Activated T-helper 1 cell treated with anti-CD3 and anti-CD28 coated beads, Interleukin-12 subunit alpha, Interleukin-12 subunit beta, Interleukin-2, Interleukin-4 antibody, amounts not matched to agents 30 ng/mL and 10 ng/mL and 1 ng/mL, durations not matched to agents 14 hours and 24 hours and 36 hours (primary cell): ENCODE results near the gene SERPINB12. TPM values are rescaled to one million over a fixed set of nuclear protein-coding genes. Genes with fewer than 3 reads are reported as not detected.

ENCODE experiments used
- DNase-seq: peaks from one replicate; pipeline ENCODE4 v3.0.0; 2021; ENCODE audit warnings: low spot score
- H3K27ac Mint-ChIP-seq: one replicate; pipeline ENCODE4 v1.8.0; 2021; ENCODE audit warnings: mild to moderate bottlenecking, mixed read lengths
- H3K27me3 Mint-ChIP-seq: one replicate; pipeline ENCODE4 v1.8.0; 2022; ENCODE audit warnings: mild to moderate bottlenecking, moderate library complexity, mixed read lengths; ENCODE audit not compliant: insufficient read depth
- H3K36me3 Mint-ChIP-seq: one replicate; pipeline ENCODE4 v1.8.0; 2021; ENCODE audit warnings: low read depth, mixed read lengths
- H3K4me1 Mint-ChIP-seq: one replicate; pipeline ENCODE4 v1.8.0; 2021; ENCODE audit warnings: low read depth, mixed read lengths
- H3K4me3 Mint-ChIP-seq: one replicate; pipeline ENCODE4 v1.8.0; 2021; ENCODE audit warnings: mild to moderate bottlenecking, moderate library complexity, mixed read lengths
- H3K9me3 Mint-ChIP-seq: one replicate; pipeline ENCODE4 v1.8.0; 2021; ENCODE audit warnings: mixed read lengths
- intact Hi-C: fragments of 100-400 bp; cut with micrococcal nuclease; formaldehyde crosslinking; loops from one replicate; pipeline ENCODE4 v1.15.1; 2024
- total RNA-seq: library from RNA; stranded (reverse); gene quantifications from 2 replicates; pipeline ENCODE4 v1.2.3, GENCODE V29; 2022

The SERPINB12 gene
- total RNA-seq, 1 donor from 2014 or later: not detected

GRCh38 chr18:63562284-63562683, 20.1 kb downstream of the SERPINB12 start:
- no peaks in the 10 kb centered on the region for H3K4me1 Mint-ChIP-seq

DNA sequence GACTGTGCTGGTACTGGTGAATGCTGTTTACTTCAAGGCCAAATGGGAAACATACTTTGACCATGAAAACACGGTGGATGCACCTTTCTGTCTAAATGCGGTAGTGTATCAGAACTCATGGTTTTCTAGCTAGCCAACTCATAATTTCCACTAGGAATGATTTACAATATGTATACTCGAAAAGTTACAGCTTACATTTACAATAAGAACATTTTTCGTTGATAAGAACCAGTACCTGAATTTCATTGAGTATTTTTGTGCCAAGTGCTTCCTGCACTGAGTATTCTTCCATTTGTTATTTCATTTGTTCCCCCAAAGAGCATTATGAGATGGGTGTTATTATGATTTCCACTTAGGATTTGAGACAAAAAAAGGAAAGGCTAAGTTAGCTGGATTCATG, 21.9 kb downstream of the SERPINB12 start:
- Mint-ChIP-seq H3K4me3 (no peak overlapping the region), H3K27ac (no peak overlapping the region), H3K27me3 (peaks cover 10% of the 10 kb centered on the region), H3K4me1 (no peaks in the 10 kb centered on the region), H3K9me3 (no peaks in the 10 kb centered on the region), H3K36me3 (no peaks in the 10 kb centered on the region)
- intact Hi-C loops: no loop called here
- DNase-seq: no peak

More at GRCh38 chr18:63562284-63562683, 20.1 kb downstream of the SERPINB12 start:
- no peak for DNase-seq
- H3K9me3 Mint-ChIP-seq: no peaks in the 10 kb centered on the region
- H3K27ac Mint-ChIP-seq: no peak overlapping the region
- no peaks in the 10 kb centered on the region for H3K36me3 Mint-ChIP-seq
- no peak overlapping the region for H3K4me3 Mint-ChIP-seq
- intact Hi-C loops: no loop called here
- peaks cover 12% of the 10 kb centered on the region for H3K27me3 Mint-ChIP-seq

- no peak overlapping the region for H3K4me3 Mint-ChIP-seq
- H3K4me1 Mint-ChIP-seq: no peaks in the 10 kb centered on the region
- H3K27me3 Mint-ChIP-seq: peaks cover 7% of the 10 kb centered on the region
- no peaks in the 10 kb centered on the region for H3K36me3 Mint-ChIP-seq
- intact Hi-C loops: no loop called here
- H3K27ac Mint-ChIP-seq: no peak overlapping the region
- no peaks in the 10 kb centered on the region for H3K9me3 Mint-ChIP-seq
- no peak for DNase-seq
These were observed 22.4 kb downstream of the SERPINB12 start for GRCh38 chr18:63564561-63564960.

DNA sequence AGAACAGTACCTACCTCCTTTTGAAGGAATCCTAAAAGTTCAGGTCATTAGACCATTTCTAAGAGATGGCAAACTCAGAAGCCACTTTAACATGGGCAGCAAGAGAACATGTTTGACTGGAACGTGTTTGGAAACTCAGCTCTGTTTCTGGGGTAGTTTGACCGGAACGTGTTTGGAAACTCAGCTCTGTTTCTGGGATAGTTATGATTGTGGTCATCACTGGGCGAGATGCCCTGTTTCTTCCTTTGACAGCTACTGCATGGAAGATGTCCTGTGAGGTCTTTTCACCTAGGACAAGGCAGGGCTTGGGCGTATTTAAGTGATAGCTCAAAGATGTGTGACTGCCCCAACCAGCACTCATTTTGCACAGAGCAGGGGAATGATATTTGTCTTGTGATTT, 25.1 kb downstream of the SERPINB12 start:
- no peak overlapping the region for H3K27ac Mint-ChIP-seq
- no peak for DNase-seq
- H3K9me3 Mint-ChIP-seq: no peaks in the 10 kb centered on the region
- intact Hi-C loops: no loop called here
- H3K36me3 Mint-ChIP-seq: no peaks in the 10 kb centered on the region
- H3K4me3 Mint-ChIP-seq: no peak overlapping the region
- H3K27me3 Mint-ChIP-seq: peaks cover 12% of the 10 kb centered on the region
- no peaks in the 10 kb centered on the region for H3K4me1 Mint-ChIP-seq

DNA sequence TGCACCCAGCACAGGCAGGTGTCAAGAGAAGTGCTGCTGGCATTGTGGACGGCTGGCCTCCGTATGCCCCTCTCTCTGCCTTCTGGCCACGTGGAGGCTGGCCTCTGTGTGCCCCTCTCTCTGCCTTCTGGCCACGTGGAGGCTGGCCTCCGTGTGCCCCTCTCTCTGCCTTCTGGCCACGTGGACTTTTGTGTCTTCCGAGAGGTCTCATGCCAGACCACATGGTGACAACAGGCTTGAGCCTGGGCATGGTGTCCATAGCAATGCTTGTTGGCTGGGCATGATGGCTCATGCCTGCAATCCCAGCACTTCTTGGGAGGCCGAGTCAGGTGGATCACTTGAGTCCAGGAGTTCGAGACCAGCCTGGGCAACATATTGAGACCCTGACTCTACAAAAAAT, 25.7 kb downstream of the SERPINB12 start:
- DNase-seq: no peak
- Mint-ChIP-seq H3K9me3 (no peaks in the 10 kb centered on the region), H3K27me3 (peaks cover 16% of the 10 kb centered on the region), H3K27ac (no peak overlapping the region), H3K4me1 (no peaks in the 10 kb centered on the region), H3K36me3 (no peaks in the 10 kb centered on the region), H3K4me3 (no peak overlapping the region)
- intact Hi-C loops: no loop called here

GRCh38 chr18:63570721-63571120, 28.6 kb downstream of the SERPINB12 start:
- no peak overlapping the region for H3K4me3 Mint-ChIP-seq
- no peaks in the 10 kb centered on the region for H3K4me1 Mint-ChIP-seq
- peaks cover 17% of the 10 kb centered on the region for H3K27me3 Mint-ChIP-seq
- DNase-seq: no peak
- H3K36me3 Mint-ChIP-seq: no peaks in the 10 kb centered on the region
- no peaks in the 10 kb centered on the region for H3K9me3 Mint-ChIP-seq
- intact Hi-C loops: no loop called here
- H3K27ac Mint-ChIP-seq: no peak overlapping the region

DNA sequence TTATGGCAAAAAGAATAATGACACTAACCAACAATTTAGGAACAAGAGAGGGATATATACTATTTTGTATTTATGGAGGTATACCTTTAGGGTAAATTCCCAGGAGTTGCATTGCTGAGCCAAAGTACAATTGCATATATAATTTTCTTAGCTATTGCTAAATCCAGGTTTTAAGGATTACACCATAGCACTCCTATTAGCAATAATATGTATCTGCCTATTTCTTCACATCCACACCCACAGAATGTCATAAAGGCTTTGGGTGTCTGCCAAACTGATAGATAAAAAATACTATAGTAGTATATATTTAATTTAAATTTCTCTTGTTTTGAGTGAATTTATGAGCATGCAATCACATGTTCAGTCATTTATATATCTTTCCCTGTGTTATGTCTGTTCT, 33.5 kb downstream of the SERPINB12 start:
- intact Hi-C loops: no loop called here
- H3K4me1 Mint-ChIP-seq: no peaks in the 10 kb centered on the region
- H3K4me3 Mint-ChIP-seq: no peak overlapping the region
- H3K36me3 Mint-ChIP-seq: no peaks in the 10 kb centered on the region
- peaks cover 26% of the 10 kb centered on the region for H3K27me3 Mint-ChIP-seq
- no peak overlapping the region for H3K27ac Mint-ChIP-seq
- DNase-seq: no peak
- H3K9me3 Mint-ChIP-seq: no peaks in the 10 kb centered on the region

GRCh38 chr18:63578357-63578958, 36.3 kb downstream of the SERPINB12 start:
- intact Hi-C loops: loop anchor here (1.0 kb wide), 1 partner anchor 60 kb away; no protein-coding TSS in a partner anchor
- H3K27ac Mint-ChIP-seq: no peak overlapping the region
- H3K9me3 Mint-ChIP-seq: no peaks in the 10 kb centered on the region
- H3K4me1 Mint-ChIP-seq: no peaks in the 10 kb centered on the region
- peaks cover 18% of the 10 kb centered on the region for H3K27me3 Mint-ChIP-seq
- no peak for DNase-seq
- H3K4me3 Mint-ChIP-seq: no peak overlapping the region
- H3K36me3 Mint-ChIP-seq: no peaks in the 10 kb centered on the region

- H3K27me3 Mint-ChIP-seq: peaks cover 18% of the 10 kb centered on the region
- no peak overlapping the region for H3K4me3 Mint-ChIP-seq
- H3K27ac Mint-ChIP-seq: no peak overlapping the region
- DNase-seq: no peak
- H3K9me3 Mint-ChIP-seq: no peaks in the 10 kb centered on the region
- H3K36me3 Mint-ChIP-seq: no peaks in the 10 kb centered on the region
- intact Hi-C loops: no loop called here
- no peaks in the 10 kb centered on the region for H3K4me1 Mint-ChIP-seq
These were observed 37.4 kb downstream of the SERPINB12 start for GRCh38 chr18:63579616-63580015.

- peaks cover 2% of the 10 kb centered on the region for H3K27me3 Mint-ChIP-seq
- intact Hi-C loops: no loop called here
These were observed 43.8 kb downstream of the SERPINB12 start for GRCh38 chr18:63585988-63586387.

GRCh38 chr18:63586431-63586830, 44.3 kb downstream of the SERPINB12 start:
- H3K27ac Mint-ChIP-seq: no peak overlapping the region
- intact Hi-C loops: no loop called here
- H3K27me3 Mint-ChIP-seq: peaks cover 4% of the 10 kb centered on the region
- no peaks in the 10 kb centered on the region for H3K4me1 Mint-ChIP-seq
- H3K4me3 Mint-ChIP-seq: no peak overlapping the region
- DNase-seq: no peak
- H3K36me3 Mint-ChIP-seq: no peaks in the 10 kb centered on the region
- no peaks in the 10 kb centered on the region for H3K9me3 Mint-ChIP-seq

More at GRCh38 chr18:63585988-63586387, 43.8 kb downstream of the SERPINB12 start:
- Mint-ChIP-seq H3K4me1 (no peaks in the 10 kb centered on the region), H3K4me3 (no peak overlapping the region), H3K36me3 (no peaks in the 10 kb centered on the region), H3K27ac (no peak overlapping the region), H3K9me3 (no peaks in the 10 kb centered on the region)
- DNase-seq: no peak

GRCh38 chr18:63586966-63587365, 44.8 kb downstream of the SERPINB12 start, which contains the start of gene SERPINB13:
TSS of gene SERPINB13 (plus strand) at chr18:63587343. CDS start at chr18:63588668, 1,325 bp downstream.
- Mint-ChIP-seq H3K27me3 (peaks cover 4% of the 10 kb centered on the region), H3K4me3 (no peak within 1 kb of the TSS), H3K27ac (no peak within 1 kb of the TSS), H3K4me1 (no peaks in the 10 kb centered on the region), H3K9me3 (no peaks in the 10 kb centered on the region), H3K36me3 (no peaks in the 10 kb centered on the region)
- intact Hi-C loops: no loop called here
- no peak for DNase-seq

GRCh38 chr18:63588909-63589308, 46.7 kb downstream of the SERPINB12 start:
- peaks cover 4% of the 10 kb centered on the region for H3K27me3 Mint-ChIP-seq
- no peaks in the 10 kb centered on the region for H3K4me1 Mint-ChIP-seq
- H3K9me3 Mint-ChIP-seq: no peaks in the 10 kb centered on the region
- DNase-seq: no peak
- H3K27ac Mint-ChIP-seq: no peak overlapping the region
- no peak overlapping the region for H3K4me3 Mint-ChIP-seq
- H3K36me3 Mint-ChIP-seq: no peaks in the 10 kb centered on the region
- intact Hi-C loops: no loop called here

- H3K36me3 Mint-ChIP-seq: no peaks in the 10 kb centered on the region
- peaks cover 4% of the 10 kb centered on the region for H3K27me3 Mint-ChIP-seq
- H3K4me1 Mint-ChIP-seq: no peaks in the 10 kb centered on the region
- no peak overlapping the region for H3K4me3 Mint-ChIP-seq
- intact Hi-C loops: no loop called here
- no peak overlapping the region for H3K27ac Mint-ChIP-seq
- no peak for DNase-seq
- H3K9me3 Mint-ChIP-seq: no peaks in the 10 kb centered on the region
These were observed 48.2 kb downstream of the SERPINB12 start for GRCh38 chr18:63590373-63590772.
